HepG2 (cell line): ENCODE results near the gene PPIG. TPM values are rescaled to one million over a fixed set of nuclear protein-coding genes. Genes with fewer than 3 reads are reported as not detected.

Experiments
- ATRX ChIP-seq: sonication (generic); formaldehyde crosslinking; IDR thresholded peaks from 2 replicates; pipeline ENCODE4 v1.4.0; 2020; ENCODE audit warnings: missing genetic modification reagents, borderline replicate concordance
- HNF4G ChIP-seq, 2 experiments: sonication (generic) in 1 of 2; formaldehyde crosslinking in 1 of 2; IDR thresholded peaks; 2 replicates each; pipeline versions ENCODE4 v1.4.0 to v1.6.1; 2011 to 2020; ENCODE audit warnings: borderline replicate concordance in 2 of 2, low read depth in 2 of 2, mild to moderate bottlenecking in 2 of 2, low read length in 1 of 2, missing genetic modification reagents in 1 of 2, moderate library complexity in 1 of 2
- PPARG ChIP-seq: conservative IDR thresholded peaks from 2 replicates; pipeline ENCODE4 v1.6.1; 2016; ENCODE audit warnings: missing biosample characterization, missing genetic modification reagents
- SMYD3 ChIP-seq: sonication (generic); formaldehyde crosslinking; IDR thresholded peaks from 2 replicates; pipeline ENCODE4 v1.8.1; 2023; ENCODE audit warnings: mild to moderate bottlenecking, missing genetic modification reagents
- SP140L ChIP-seq: sonication (generic); formaldehyde crosslinking; IDR thresholded peaks from 2 replicates; pipeline ENCODE4 v1.4.0; 2020; ENCODE audit warnings: missing genetic modification reagents, borderline replicate concordance
- ZNF331 ChIP-seq: sonication (generic); formaldehyde crosslinking; IDR thresholded peaks from 2 replicates; pipeline ENCODE4 v1.4.0; 2020; ENCODE audit warnings: missing genetic modification reagents
- ZNF382 ChIP-seq: sonication (generic); formaldehyde crosslinking; IDR thresholded peaks from 2 replicates; pipeline ENCODE4 v1.5.0; 2020; ENCODE audit warnings: missing genetic modification reagents, mild to moderate bottlenecking, borderline replicate concordance
- ZNF468 ChIP-seq: sonication (generic); formaldehyde crosslinking; IDR thresholded peaks from 2 replicates; pipeline ENCODE4 v1.8.0; 2022; ENCODE audit warnings: mild to moderate bottlenecking, moderate library complexity, missing genetic modification reagents
- polyA plus RNA-seq, 8 experiments: library from polyadenylated mRNA; depleted of rRNA in 3 of 8; stranded (reverse) in 7 of 8; unstranded in 1 of 8; fragments of >200 nt; fragmentation: Illumina TruSeq in 4 of 8; extraction: Trizol in 4 of 8; gene quantifications; 2 replicates each; pipeline versions ENCODE4 v1.2.1 to v1.2.3, GENCODE V29; 2011 to 2016; ENCODE audit warnings: low read depth in 4 of 8, missing spikeins in 1 of 8, mixed read lengths in 1 of 8; ENCODE audit not compliant: insufficient read depth in 1 of 8
- total RNA-seq, 5 experiments: library from RNA; depleted of rRNA; stranded (reverse); fragments of >200 nt; fragmentation: Illumina TruSeq; extraction: Trizol; gene quantifications; 2 replicates each; pipeline ENCODE4 v1.2.3, GENCODE V29; 2016; ENCODE audit warnings: low read depth in 1 of 5
- TF ChIP-seq, protein P1 (sequence below): sonication (generic); formaldehyde crosslinking; IDR thresholded peaks from 2 replicates; pipeline ENCODE4 v1.8.1; 2023; ENCODE audit warnings: mild to moderate bottlenecking, missing genetic modification reagents, borderline replicate concordance
- TF ChIP-seq, protein P2 (sequence below): sonication (generic); formaldehyde crosslinking; conservative IDR thresholded peaks from 2 replicates; pipeline ENCODE4 v1.4.0; 2020; ENCODE audit warnings: missing genetic modification reagents
- TF ChIP-seq, protein P3 (sequence below): sonication (generic); formaldehyde crosslinking; IDR thresholded peaks from 2 replicates; pipeline ENCODE4 v1.5.0; 2020; ENCODE audit warnings: mild to moderate bottlenecking, missing genetic modification reagents, borderline replicate concordance
- TF ChIP-seq, protein P4 (sequence below): sonication (generic); formaldehyde crosslinking; IDR thresholded peaks from 2 replicates; pipeline ENCODE4 v1.4.0; 2020; ENCODE audit warnings: missing genetic modification reagents
- TF ChIP-seq, protein P5 (sequence below): sonication (generic); formaldehyde crosslinking; IDR thresholded peaks from 2 replicates; pipeline ENCODE4 v1.5.1; 2020; ENCODE audit warnings: missing genetic modification reagents, mild to moderate bottlenecking, borderline replicate concordance
- TF ChIP-seq, protein P6 (sequence below): sonication (generic); formaldehyde crosslinking; IDR thresholded peaks from 2 replicates; pipeline ENCODE4 v1.8.1; 2023; ENCODE audit warnings: mild to moderate bottlenecking, inconsistent platforms, moderate library complexity, missing genetic modification reagents, borderline replicate concordance
- TF ChIP-seq, protein P7 (sequence below): sonication (generic); formaldehyde crosslinking; IDR thresholded peaks from 2 replicates; pipeline ENCODE4 v1.4.0; 2020; ENCODE audit warnings: missing genetic modification reagents

PPIG gene
- total and polyA plus RNA-seq, 2 of the 13 experiments (the other 11 are each of a cell fraction or from before 2014, with no cell fraction given): 31.3 to 81.0 TPM

DNA sequence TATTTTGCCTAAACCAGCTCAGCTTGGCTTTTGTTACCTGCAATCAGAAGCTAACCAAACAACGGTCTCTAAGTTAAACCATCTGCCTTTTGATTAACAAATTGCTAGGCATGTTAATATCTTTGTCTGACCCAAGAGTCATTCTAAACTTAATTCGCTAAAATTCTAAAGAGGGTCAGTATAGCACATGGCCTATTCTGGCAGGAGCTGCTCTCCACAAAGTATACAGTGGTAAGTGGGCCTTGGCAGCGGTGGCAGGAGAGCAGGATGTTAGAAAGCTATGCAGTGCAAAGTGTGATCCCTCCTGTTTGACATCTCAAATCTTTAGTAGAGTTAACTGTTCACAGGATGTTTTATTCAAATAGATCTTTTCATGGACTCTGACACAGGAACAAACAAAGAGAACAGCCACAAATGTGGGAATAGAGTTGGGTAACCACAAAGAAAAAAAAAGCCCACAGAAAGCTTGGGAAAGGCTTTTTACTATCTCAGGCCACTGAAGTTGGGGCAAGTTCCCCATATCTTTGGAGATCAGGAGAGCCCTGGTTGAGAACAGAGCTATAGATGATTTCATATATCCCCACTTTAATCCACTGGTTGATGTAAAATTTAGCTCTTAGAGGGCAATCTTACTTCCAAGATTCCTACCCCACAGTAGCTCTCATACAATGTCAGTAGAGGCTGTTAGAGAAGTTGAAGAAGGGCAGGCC, 99.4 kb downstream of the PPIG start (continued):
- TF ChIP-seq, protein P1, sequence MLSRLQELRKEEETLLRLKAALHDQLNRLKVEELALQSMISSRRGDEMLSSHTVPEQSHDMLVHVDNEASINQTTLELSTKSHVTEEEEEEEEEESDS: no peak
- TF ChIP-seq, protein P2, sequence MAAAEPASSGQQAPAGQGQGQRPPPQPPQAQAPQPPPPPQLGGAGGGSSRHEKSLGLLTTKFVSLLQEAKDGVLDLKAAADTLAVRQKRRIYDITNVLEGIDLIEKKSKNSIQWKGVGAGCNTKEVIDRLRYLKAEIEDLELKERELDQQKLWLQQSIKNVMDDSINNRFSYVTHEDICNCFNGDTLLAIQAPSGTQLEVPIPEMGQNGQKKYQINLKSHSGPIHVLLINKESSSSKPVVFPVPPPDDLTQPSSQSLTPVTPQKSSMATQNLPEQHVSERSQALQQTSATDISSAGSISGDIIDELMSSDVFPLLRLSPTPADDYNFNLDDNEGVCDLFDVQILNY (CRISPR knock-in tag): no peak
- 0 out of 2 replicates have a peak, but pooled peaks have one; percentile 26 for TF ChIP-seq SP140L (CRISPR knock-in tag)
- TF ChIP-seq, protein P3, sequence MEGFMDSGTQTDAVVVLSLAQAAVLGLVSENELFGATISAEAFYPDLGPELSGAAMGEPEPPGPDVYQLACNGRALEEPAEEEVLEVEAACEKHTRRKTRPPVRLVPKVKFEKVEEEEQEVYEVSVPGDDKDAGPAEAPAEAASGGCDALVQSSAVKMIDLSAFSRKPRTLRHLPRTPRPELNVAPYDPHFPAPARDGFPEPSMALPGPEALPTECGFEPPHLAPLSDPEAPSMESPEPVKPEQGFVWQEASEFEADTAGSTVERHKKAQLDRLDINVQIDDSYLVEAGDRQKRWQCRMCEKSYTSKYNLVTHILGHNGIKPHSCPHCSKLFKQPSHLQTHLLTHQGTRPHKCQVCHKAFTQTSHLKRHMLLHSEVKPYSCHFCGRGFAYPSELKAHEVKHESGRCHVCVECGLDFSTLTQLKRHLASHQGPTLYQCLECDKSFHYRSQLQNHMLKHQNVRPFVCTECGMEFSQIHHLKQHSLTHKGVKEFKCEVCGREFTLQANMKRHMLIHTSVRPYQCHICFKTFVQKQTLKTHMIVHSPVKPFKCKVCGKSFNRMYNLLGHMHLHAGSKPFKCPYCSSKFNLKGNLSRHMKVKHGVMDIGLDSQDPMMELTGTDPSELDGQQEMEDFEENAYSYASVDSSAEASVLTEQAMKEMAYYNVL (CRISPR knock-in tag): no peak; the same call in 1 of the 2 replicates
- peak; percentile 84; the same call in 1 of the 2 replicates for TF ChIP-seq PPARG
- no peak; the same call in none of the 2 replicates for TF ChIP-seq SMYD3 (CRISPR knock-in tag)
- TF ChIP-seq, protein P4, sequence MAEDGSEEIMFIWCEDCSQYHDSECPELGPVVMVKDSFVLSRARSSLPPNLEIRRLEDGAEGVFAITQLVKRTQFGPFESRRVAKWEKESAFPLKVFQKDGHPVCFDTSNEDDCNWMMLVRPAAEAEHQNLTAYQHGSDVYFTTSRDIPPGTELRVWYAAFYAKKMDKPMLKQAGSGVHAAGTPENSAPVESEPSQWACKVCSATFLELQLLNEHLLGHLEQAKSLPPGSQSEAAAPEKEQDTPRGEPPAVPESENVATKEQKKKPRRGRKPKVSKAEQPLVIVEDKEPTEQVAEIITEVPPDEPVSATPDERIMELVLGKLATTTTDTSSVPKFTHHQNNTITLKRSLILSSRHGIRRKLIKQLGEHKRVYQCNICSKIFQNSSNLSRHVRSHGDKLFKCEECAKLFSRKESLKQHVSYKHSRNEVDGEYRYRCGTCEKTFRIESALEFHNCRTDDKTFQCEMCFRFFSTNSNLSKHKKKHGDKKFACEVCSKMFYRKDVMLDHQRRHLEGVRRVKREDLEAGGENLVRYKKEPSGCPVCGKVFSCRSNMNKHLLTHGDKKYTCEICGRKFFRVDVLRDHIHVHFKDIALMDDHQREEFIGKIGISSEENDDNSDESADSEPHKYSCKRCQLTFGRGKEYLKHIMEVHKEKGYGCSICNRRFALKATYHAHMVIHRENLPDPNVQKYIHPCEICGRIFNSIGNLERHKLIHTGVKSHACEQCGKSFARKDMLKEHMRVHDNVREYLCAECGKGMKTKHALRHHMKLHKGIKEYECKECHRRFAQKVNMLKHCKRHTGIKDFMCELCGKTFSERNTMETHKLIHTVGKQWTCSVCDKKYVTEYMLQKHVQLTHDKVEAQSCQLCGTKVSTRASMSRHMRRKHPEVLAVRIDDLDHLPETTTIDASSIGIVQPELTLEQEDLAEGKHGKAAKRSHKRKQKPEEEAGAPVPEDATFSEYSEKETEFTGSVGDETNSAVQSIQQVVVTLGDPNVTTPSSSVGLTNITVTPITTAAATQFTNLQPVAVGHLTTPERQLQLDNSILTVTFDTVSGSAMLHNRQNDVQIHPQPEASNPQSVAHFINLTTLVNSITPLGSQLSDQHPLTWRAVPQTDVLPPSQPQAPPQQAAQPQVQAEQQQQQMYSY: no peak
- TF ChIP-seq ZNF382 (CRISPR knock-in tag): no peak
- TF ChIP-seq ZNF331: 0 out of 2 replicates have a peak, but pooled peaks have one; percentile 28
- TF ChIP-seq, protein P5, sequence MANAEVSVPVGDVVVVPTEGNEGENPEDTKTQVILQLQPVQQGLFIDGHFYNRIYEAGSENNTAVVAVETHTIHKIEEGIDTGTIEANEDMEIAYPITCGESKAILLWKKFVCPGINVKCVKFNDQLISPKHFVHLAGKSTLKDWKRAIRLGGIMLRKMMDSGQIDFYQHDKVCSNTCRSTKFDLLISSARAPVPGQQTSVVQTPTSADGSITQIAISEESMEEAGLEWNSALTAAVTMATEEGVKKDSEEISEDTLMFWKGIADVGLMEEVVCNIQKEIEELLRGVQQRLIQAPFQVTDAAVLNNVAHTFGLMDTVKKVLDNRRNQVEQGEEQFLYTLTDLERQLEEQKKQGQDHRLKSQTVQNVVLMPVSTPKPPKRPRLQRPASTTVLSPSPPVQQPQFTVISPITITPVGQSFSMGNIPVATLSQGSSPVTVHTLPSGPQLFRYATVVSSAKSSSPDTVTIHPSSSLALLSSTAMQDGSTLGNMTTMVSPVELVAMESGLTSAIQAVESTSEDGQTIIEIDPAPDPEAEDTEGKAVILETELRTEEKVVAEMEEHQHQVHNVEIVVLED (CRISPR knock-in tag): peak; percentile 33; the same call in 1 of the 2 replicates
- TF ChIP-seq, protein P6, sequence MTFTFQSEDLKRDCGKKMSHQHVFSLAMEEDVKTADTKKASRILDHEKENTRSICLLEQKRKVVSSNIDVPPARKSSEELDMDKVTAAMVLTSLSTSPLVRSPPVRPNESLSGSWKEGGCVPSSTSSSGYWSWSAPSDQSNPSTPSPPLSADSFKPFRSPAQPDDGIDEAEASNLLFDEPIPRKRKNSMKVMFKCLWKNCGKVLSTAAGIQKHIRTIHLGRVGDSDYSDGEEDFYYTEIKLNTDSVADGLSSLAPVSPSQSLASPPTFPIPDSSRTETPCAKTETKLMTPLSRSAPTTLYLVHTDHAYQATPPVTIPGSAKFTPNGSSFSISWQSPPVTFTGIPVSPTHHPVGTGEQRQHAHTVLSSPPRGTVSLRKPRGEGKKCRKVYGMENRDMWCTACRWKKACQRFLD (CRISPR knock-in tag): no peak
- no peak for TF ChIP-seq ATRX
- TF ChIP-seq ZNF468 (CRISPR knock-in tag): no peak
- TF ChIP-seq HNF4G (IDR thresholded peaks at IDR 0.05; ENCODE audit: borderline replicate concordance, low read depth, low read length): peak; percentile 93
- peak; percentile 74; the same call in 1 of the 2 replicates for TF ChIP-seq HNF4G (CRISPR knock-in tag; IDR thresholded peaks at IDR 0.05; ENCODE audit: borderline replicate concordance, low read depth)
- TF ChIP-seq, protein P7, sequence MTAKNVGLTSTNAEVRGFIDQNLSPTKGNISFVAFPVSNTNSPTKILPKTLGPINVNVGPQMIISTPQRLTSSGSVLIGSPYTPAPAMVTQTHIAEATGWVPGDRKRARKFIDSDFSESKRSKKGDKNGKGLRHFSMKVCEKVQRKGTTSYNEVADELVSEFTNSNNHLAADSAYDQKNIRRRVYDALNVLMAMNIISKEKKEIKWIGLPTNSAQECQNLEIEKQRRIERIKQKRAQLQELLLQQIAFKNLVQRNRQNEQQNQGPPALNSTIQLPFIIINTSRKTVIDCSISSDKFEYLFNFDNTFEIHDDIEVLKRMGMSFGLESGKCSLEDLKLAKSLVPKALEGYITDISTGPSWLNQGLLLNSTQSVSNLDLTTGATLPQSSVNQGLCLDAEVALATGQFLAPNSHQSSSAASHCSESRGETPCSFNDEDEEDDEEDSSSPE (CRISPR knock-in tag): 0 out of 2 replicates have a peak, but pooled peaks have one; percentile 13
